IPS-NIHi11 (cell line): ENCODE data around the gene MAGEB3.

Experiments used
- DNase-seq: peaks from one replicate; pipeline ENCODE4 v3.0.0; 2012; ENCODE audit warnings: mixed read lengths, low spot score

The MAGEB3 gene

GRCh38 chrX:30280428-30280827 is 50.0 kb downstream of the MAGEB3 start:
- DNase-seq, result no peak

GRCh38 chrX:30282527-30282926 is 52.1 kb downstream of the MAGEB3 start:
- DNase-seq, result no peak

GRCh38 chrX:30283456-30284200 is 53.2 kb downstream of the MAGEB3 start:
- no peak for DNase-seq
